HG03103 (cell line): ENCODE measurements around the gene CLEC4C.
"Not testable (repeated sequence)": the region's sequence is repeated elsewhere in the genome, so short reads cannot be mapped to it uniquely, and the experiment has no call there.

ENCODE experiments used
- ATAC-seq: cut with Tn5 transposase; IDR thresholded peaks from one replicate; pipeline ENCODE4 v1.9.1; 2021; ENCODE audit warnings: low read depth; ENCODE audit not compliant: unreplicated experiment

The CLEC4C gene

GRCh38 chr12:7747246-7747645, at the start of gene CLEC4C:
Gene CLEC4C, minus strand, starts transcription at chr12:7747375. Its CDS starts 27 bp downstream, at chr12:7747348.
- no peak for ATAC-seq

- ATAC-seq = no peak
Measured at GRCh38 chr12:7793211-7793610, 46.0 kb upstream of the CLEC4C start.

GRCh38 chr12:7788884-7789528, 41.8 kb upstream of the CLEC4C start, which contains the start of gene NANOG:
Gene NANOG, plus strand, starts transcription at chr12:7789402. Its CDS starts 213 bp downstream, at chr12:7789615.
- ATAC-seq = not testable (repeated sequence)

- ATAC-seq = no peak
Measured at GRCh38 chr12:7788294-7788660, 41.1 kb upstream of the CLEC4C start.

- ATAC-seq = no peak
Measured at GRCh38 chr12:7787574-7788293, 40.6 kb upstream of the CLEC4C start.

GRCh38 chr12:7784701-7785100, 37.5 kb upstream of the CLEC4C start:
- no peak for ATAC-seq

GRCh38 chr12:7783433-7783832, 36.3 kb upstream of the CLEC4C start:
- ATAC-seq = not testable (repeated sequence)

GRCh38 chr12:7782055-7782454, 34.9 kb upstream of the CLEC4C start:
- no peak for ATAC-seq

- no peak for ATAC-seq
Measured at GRCh38 chr12:7781274-7781673, 34.1 kb upstream of the CLEC4C start.

- ATAC-seq = no peak
Measured at GRCh38 chr12:7769999-7770398, 22.8 kb upstream of the CLEC4C start.

GRCh38 chr12:7758766-7759140, 11.6 kb upstream of the CLEC4C start:
- ATAC-seq = no peak

- no peak for ATAC-seq
Measured at GRCh38 chr12:7756993-7757392, 9.8 kb upstream of the CLEC4C start.

GRCh38 chr12:7755668-7756067, 8.5 kb upstream of the CLEC4C start:
- not testable (repeated sequence) for ATAC-seq

- ATAC-seq = not testable (repeated sequence)
Measured at GRCh38 chr12:7751941-7752922, 5.1 kb upstream of the CLEC4C start.

- ATAC-seq = no peak
Measured at GRCh38 chr12:7751394-7751793, 4.2 kb upstream of the CLEC4C start.

GRCh38 chr12:7750350-7750749, 3.2 kb upstream of the CLEC4C start:
- ATAC-seq = no peak

GRCh38 chr12:7749442-7749841, 2.3 kb upstream of the CLEC4C start:
- ATAC-seq = no peak

GRCh38 chr12:7748852-7749251, 1.7 kb upstream of the CLEC4C start:
- ATAC-seq = no peak

- ATAC-seq = no peak
Measured at GRCh38 chr12:7732993-7733392, 14.2 kb downstream of the CLEC4C start.

- ATAC-seq = no peak
Measured at GRCh38 chr12:7731486-7731885, 15.7 kb downstream of the CLEC4C start.

GRCh38 chr12:7730984-7731383, 16.2 kb downstream of the CLEC4C start:
- not testable (repeated sequence) for ATAC-seq
